ENCODE data around the gene CHAT. TPM values are rescaled to one million over a fixed set of nuclear protein-coding genes. Genes with fewer than 3 reads are reported as not detected.

Gene CHAT
- total RNA-seq, 2 experiments from 2014 or later: not detected

DNA sequence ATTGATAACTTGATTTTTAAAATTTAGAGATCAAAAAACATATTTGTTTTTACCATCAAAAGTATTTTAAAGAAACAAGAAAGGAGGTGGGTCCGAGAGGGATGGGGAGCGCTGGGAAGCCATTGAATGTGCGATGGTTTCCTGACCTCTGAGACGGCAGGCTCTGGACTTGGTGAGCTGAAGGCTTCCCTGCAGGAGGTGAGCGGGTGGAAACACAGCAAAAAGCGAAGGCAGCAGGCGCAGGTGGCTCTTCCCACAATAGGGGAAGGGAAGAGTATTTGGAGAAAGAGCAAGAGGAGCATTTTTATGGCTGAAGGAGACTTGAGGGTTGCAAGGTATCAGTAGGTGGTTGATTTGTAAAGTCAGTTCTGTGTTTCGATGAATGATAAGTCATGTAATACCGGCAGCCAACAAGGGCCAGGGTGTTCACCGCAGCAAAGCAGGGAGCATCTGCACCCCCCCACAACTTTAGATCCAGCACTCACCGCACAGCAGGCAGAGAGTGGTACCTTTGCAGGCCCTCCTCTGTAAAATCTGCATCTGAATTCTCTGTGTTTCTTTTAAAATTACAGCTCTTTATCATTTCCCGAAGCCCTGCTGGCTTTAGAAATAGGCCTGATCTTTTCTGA is 76.2 kb downstream of the CHAT start:
- no peak for DNase-seq (ENCODE audit: low spot score)
- Histone ChIP-seq H3K9me3 (ENCODE audit: low read length) (no peaks in the 10 kb centered on the region), H2AFZ (ENCODE audit: low read length) (no peak overlapping the region), H3K79me2 (ENCODE audit: insufficient read depth, low read depth, low read length) (no peaks in the 10 kb centered on the region), H3K27ac (ENCODE audit: low read depth, low read length, poor library complexity, severe bottlenecking) (no peak overlapping the region), H4K20me1 (ENCODE audit: insufficient read depth, low read length) (no peaks in the 10 kb centered on the region), H3K9me2 (ENCODE audit: insufficient read depth, low read length) (no peaks in the 10 kb centered on the region), H3K36me3 (ENCODE audit: insufficient read depth, low read length) (no peaks in the 10 kb centered on the region), H3K4me3 (ENCODE audit: low read depth, low read length, poor library complexity, severe bottlenecking) (no peak overlapping the region), H3K4me1 (ENCODE audit: insufficient read depth, low read length, poor library complexity, severe bottlenecking) (no peaks in the 10 kb centered on the region), H3K4me2 (ENCODE audit: low read length) (no peak overlapping the region)
- no TSS peak for BruUV-seq (replicated peaks)
- POLR2A ChIA-PET: interaction anchor here (0.5 kb wide), 1 partner anchor 73 kb away, joined by 4 read pairs; no protein-coding TSS in a partner anchor
- CTCF ChIA-PET (ENCODE audit: unreplicated experiment): no interaction called here
- intact Hi-C loops (cut with micrococcal nuclease; ENCODE audit: unreplicated experiment): no loop called here
- TF ChIP-seq, protein P1, sequence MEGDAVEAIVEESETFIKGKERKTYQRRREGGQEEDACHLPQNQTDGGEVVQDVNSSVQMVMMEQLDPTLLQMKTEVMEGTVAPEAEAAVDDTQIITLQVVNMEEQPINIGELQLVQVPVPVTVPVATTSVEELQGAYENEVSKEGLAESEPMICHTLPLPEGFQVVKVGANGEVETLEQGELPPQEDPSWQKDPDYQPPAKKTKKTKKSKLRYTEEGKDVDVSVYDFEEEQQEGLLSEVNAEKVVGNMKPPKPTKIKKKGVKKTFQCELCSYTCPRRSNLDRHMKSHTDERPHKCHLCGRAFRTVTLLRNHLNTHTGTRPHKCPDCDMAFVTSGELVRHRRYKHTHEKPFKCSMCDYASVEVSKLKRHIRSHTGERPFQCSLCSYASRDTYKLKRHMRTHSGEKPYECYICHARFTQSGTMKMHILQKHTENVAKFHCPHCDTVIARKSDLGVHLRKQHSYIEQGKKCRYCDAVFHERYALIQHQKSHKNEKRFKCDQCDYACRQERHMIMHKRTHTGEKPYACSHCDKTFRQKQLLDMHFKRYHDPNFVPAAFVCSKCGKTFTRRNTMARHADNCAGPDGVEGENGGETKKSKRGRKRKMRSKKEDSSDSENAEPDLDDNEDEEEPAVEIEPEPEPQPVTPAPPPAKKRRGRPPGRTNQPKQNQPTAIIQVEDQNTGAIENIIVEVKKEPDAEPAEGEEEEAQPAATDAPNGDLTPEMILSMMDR (conservative IDR thresholded peaks at IDR 0.05; ENCODE audit: low read length): no peak
- no peak for TF ChIP-seq EZH2phosphoT487 (IDR thresholded peaks at IDR 0.05; ENCODE audit: borderline replicate concordance, low read depth, low read length)

GRCh38 chr10:49690698-49691356 is 77.0 kb downstream of the CHAT start:
- no TSS peak for BruUV-seq (replicated peaks)
- CTCF ChIA-PET (ENCODE audit: unreplicated experiment): no interaction called here

More at GRCh38 chr10:49690698-49691356, 77.0 kb downstream of the CHAT start:
- Histone ChIP-seq H3K9me3 (ENCODE audit: low read length) (no peaks in the 10 kb centered on the region), H3K4me3 (ENCODE audit: low read depth, low read length, poor library complexity, severe bottlenecking) (no peak overlapping the region), H3K36me3 (ENCODE audit: insufficient read depth, low read length) (no peaks in the 10 kb centered on the region), H3K4me1 (ENCODE audit: insufficient read depth, low read length, poor library complexity, severe bottlenecking) (no peaks in the 10 kb centered on the region), H3K9me2 (ENCODE audit: insufficient read depth, low read length) (no peaks in the 10 kb centered on the region), H2AFZ (ENCODE audit: low read length) (no peak overlapping the region), H3K4me2 (ENCODE audit: low read length) (no peak overlapping the region), H3K27ac (ENCODE audit: low read depth, low read length, poor library complexity, severe bottlenecking) (no peak overlapping the region), H4K20me1 (ENCODE audit: insufficient read depth, low read length) (no peaks in the 10 kb centered on the region), H3K79me2 (ENCODE audit: insufficient read depth, low read depth, low read length) (no peaks in the 10 kb centered on the region)
- POLR2A ChIA-PET: no interaction called here
- intact Hi-C loops (cut with micrococcal nuclease; ENCODE audit: unreplicated experiment): no loop called here
- TF ChIP-seq, protein P1 (conservative IDR thresholded peaks at IDR 0.05; ENCODE audit: low read length): no peak
- no peak for TF ChIP-seq EZH2phosphoT487 (IDR thresholded peaks at IDR 0.05; ENCODE audit: borderline replicate concordance, low read depth, low read length)
- no peak for DNase-seq (ENCODE audit: low spot score)

Data from OCI-LY7 (cell line).